Tibial nerve (tissue), 4 donors: Measurements from ENCODE around the gene ZFAND5.

Experiments
- EP300 ChIP-seq, 2 donors: sonication (generic); formaldehyde crosslinking; IDR thresholded peaks; one replicate each; pipeline ENCODE4 v1.6.1; 2017; ENCODE audit warnings: antibody characterized with exemption in 2 of 2, mild to moderate bottlenecking in 1 of 2
- TF ChIP-seq, protein P1 (sequence below), 5 experiments: fragments of 200-600 bp in 3 of 5; fragments of 450-650 bp in 2 of 5; sonication (generic) in 3 of 5; IDR thresholded peaks; one replicate each; pipeline ENCODE4 v1.5.1; 2016 to 2019; ENCODE audit warnings: antibody characterized with exemption in 5 of 5, mild to moderate bottlenecking in 3 of 5, moderate library complexity in 2 of 5

DNA sequence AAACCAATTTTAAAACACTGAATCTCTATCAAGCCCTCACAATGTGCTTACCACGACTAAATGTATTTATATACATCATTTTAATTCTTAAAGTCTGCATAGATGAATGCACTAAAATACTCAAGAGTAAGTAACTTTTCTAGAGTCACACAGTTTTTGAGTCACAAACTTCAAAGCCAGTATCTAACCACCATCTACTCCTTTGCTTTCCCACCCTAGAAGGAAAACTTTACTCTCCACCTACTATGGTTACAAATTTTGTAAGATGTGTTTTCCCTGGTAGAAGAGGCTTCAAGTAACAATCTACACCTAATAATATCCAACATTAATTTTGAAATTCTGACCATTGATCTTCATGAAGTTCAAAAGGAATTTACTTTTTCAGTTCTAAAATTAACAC, 18.7 kb downstream of the ZFAND5 start:
- TF ChIP-seq, protein P1, sequence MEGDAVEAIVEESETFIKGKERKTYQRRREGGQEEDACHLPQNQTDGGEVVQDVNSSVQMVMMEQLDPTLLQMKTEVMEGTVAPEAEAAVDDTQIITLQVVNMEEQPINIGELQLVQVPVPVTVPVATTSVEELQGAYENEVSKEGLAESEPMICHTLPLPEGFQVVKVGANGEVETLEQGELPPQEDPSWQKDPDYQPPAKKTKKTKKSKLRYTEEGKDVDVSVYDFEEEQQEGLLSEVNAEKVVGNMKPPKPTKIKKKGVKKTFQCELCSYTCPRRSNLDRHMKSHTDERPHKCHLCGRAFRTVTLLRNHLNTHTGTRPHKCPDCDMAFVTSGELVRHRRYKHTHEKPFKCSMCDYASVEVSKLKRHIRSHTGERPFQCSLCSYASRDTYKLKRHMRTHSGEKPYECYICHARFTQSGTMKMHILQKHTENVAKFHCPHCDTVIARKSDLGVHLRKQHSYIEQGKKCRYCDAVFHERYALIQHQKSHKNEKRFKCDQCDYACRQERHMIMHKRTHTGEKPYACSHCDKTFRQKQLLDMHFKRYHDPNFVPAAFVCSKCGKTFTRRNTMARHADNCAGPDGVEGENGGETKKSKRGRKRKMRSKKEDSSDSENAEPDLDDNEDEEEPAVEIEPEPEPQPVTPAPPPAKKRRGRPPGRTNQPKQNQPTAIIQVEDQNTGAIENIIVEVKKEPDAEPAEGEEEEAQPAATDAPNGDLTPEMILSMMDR (IDR thresholded peaks at IDR 0.05) = no peak
- TF ChIP-seq EP300 (IDR thresholded peaks at IDR 0.05) = no peak
